ENCODE results near the gene RAB20.

DNA sequence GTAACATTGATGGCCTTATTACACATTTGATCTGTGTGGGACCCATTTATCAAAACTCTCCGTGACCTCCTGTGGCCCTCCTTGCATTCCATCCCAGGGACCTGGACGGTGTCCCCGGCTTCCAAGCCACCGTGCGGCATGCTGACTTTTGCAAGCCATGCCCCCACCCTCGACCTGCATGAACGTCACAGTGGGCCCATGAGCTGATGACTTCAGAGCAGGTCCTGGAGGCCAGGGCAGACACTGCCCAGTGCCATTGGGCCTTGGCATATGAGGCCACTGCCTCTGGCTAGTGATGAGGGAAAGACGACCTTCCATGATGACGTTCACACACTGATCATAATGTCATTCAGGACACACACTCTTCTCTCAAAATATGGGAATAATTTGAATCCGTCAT, 62.8 kb downstream of the RAB20 start:
- TF ChIP-seq POLR2AphosphoS5 (IDR thresholded peaks at IDR 0.05; ENCODE audit: low read depth, low read length) = no peak
- TF ChIP-seq, protein P1, sequence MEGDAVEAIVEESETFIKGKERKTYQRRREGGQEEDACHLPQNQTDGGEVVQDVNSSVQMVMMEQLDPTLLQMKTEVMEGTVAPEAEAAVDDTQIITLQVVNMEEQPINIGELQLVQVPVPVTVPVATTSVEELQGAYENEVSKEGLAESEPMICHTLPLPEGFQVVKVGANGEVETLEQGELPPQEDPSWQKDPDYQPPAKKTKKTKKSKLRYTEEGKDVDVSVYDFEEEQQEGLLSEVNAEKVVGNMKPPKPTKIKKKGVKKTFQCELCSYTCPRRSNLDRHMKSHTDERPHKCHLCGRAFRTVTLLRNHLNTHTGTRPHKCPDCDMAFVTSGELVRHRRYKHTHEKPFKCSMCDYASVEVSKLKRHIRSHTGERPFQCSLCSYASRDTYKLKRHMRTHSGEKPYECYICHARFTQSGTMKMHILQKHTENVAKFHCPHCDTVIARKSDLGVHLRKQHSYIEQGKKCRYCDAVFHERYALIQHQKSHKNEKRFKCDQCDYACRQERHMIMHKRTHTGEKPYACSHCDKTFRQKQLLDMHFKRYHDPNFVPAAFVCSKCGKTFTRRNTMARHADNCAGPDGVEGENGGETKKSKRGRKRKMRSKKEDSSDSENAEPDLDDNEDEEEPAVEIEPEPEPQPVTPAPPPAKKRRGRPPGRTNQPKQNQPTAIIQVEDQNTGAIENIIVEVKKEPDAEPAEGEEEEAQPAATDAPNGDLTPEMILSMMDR (IDR thresholded peaks at IDR 0.05) = no peak
- no peak for TF ChIP-seq SIN3A (IDR thresholded peaks at IDR 0.05; ENCODE audit: borderline replicate concordance, insufficient read depth, low read depth, low read length)
